MCF 10A (cell line): ENCODE measurements around the gene CEP170B. TPM values are rescaled to one million over a fixed set of nuclear protein-coding genes. Genes with fewer than 3 reads are reported as not detected.

Source experiments
- BruUV-seq: library from RNA; stranded (reverse); fragments of 400-500 nt; replicated peaks from 2 replicates; lab custom pipeline; 2021; lab: Mats Ljungman, UMichigan
- CTCF ChIA-PET: fragments of 300-600 bp; sonication (Branson Sonifier 250); formaldehyde crosslinking; extraction: SDS; loops from one replicate; lab custom pipeline; 2021; ENCODE audit warnings: antibody characterized with exemption, inconsistent platforms; lab: Yijun Ruan, JAX
- POLR2A ChIA-PET: fragments of 300-600, 350-650 bp; sonication (Branson Sonifier 250); formaldehyde crosslinking; extraction: SDS; loops from one replicate; lab custom pipeline; 2020; ENCODE audit warnings: antibody characterized with exemption, inconsistent platforms; lab: Yijun Ruan, JAX
- DNase-seq: peaks from one replicate; pipeline ENCODE4 v3.0.0-alpha.2; 2018; ENCODE audit not compliant: unreplicated experiment
- H3K27ac Mint-ChIP-seq: one replicate; pipeline ENCODE4 v1.8.0; 2022; ENCODE audit warnings: mild to moderate bottlenecking, low read depth, mixed read lengths; ENCODE audit not compliant: unreplicated experiment
- H3K27me3 Mint-ChIP-seq: one replicate; pipeline ENCODE4 v1.8.0; 2022; ENCODE audit warnings: mixed read lengths; ENCODE audit not compliant: insufficient read depth, unreplicated experiment
- H3K36me3 Mint-ChIP-seq: one replicate; pipeline ENCODE4 v1.8.0; 2022; ENCODE audit warnings: mild to moderate bottlenecking, moderate library complexity, mixed read lengths; ENCODE audit not compliant: insufficient read depth, unreplicated experiment
- H3K4me1 Mint-ChIP-seq: one replicate; pipeline ENCODE4 v1.8.0; 2022; ENCODE audit warnings: mixed read lengths; ENCODE audit not compliant: insufficient read depth, unreplicated experiment
- H3K4me3 Mint-ChIP-seq: one replicate; pipeline ENCODE4 v1.8.0; 2022; ENCODE audit warnings: mild to moderate bottlenecking, moderate library complexity, mixed read lengths; ENCODE audit not compliant: unreplicated experiment
- H3K9me3 Mint-ChIP-seq: one replicate; pipeline ENCODE4 v1.8.0; 2022; ENCODE audit warnings: mixed read lengths; ENCODE audit not compliant: unreplicated experiment
- intact Hi-C: fragments of 100-400 bp; cut with micrococcal nuclease; formaldehyde crosslinking; loops from 2 replicates; pipeline ENCODE4 v1.14.1; 2022
- total RNA-seq: library from RNA; stranded (reverse); gene quantifications from 2 replicates; pipeline ENCODE4 v1.2.3, GENCODE V29; 2022
- TF ChIP-seq, protein P1 (sequence below): fragments of 200-600 bp; IDR thresholded peaks from one replicate; pipeline ENCODE4 v1.8.0; 2022; ENCODE audit warnings: antibody characterized with exemption, mild to moderate bottlenecking; ENCODE audit not compliant: unreplicated experiment

The CEP170B gene
- total RNA-seq, 1 experiment from 2014 or later = 77.4 TPM

DNA sequence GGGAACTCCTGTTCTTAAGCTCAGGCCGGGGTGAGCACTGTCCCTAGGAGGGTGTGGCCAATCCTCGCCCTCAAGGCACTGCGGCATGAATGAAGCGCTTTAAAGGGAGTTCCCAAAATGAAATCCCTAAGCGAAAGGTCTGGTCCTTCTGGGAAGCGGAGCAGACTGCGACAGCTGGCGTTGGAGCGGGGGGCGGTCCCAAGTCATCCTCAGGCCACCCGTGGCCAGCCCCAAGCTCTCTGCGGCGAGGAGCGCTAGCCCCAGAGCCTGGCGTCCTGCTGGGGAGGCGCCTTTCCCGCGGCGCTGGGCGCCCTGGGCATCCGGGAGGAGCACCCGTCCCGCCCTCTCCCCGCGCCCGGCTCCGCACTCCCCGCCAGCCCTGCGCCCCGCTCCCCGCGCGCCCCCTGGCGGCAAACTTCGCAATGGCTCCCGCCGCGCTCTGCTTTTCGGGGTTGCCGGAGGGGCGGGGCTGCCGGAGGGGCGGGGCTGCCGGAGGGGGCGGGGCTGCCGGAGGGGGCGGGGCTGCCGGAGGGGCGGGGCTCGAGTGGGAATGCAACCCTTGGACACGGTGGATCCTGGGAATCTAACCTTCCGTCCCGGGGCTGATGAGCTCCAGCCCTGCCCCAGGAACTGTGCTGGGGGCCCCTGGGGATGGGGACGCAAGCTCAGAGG, 38.7 kb upstream of the CEP170B start:
- H3K27me3 Mint-ChIP-seq = peaks cover 17% of the 10 kb centered on the region
- CTCF ChIA-PET = interaction anchor here (0.6 to 2.8 kb wide), 13 partner anchors 12 to 144 kb away, joined by 3 to 26 read pairs (median 4); partner anchors contain the start of gene CEP170B
- peaks cover 12% of the 10 kb centered on the region for H3K9me3 Mint-ChIP-seq
- peaks cover 6% of the 10 kb centered on the region for H3K36me3 Mint-ChIP-seq
- TF ChIP-seq, protein P1, sequence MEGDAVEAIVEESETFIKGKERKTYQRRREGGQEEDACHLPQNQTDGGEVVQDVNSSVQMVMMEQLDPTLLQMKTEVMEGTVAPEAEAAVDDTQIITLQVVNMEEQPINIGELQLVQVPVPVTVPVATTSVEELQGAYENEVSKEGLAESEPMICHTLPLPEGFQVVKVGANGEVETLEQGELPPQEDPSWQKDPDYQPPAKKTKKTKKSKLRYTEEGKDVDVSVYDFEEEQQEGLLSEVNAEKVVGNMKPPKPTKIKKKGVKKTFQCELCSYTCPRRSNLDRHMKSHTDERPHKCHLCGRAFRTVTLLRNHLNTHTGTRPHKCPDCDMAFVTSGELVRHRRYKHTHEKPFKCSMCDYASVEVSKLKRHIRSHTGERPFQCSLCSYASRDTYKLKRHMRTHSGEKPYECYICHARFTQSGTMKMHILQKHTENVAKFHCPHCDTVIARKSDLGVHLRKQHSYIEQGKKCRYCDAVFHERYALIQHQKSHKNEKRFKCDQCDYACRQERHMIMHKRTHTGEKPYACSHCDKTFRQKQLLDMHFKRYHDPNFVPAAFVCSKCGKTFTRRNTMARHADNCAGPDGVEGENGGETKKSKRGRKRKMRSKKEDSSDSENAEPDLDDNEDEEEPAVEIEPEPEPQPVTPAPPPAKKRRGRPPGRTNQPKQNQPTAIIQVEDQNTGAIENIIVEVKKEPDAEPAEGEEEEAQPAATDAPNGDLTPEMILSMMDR = peak; percentile 94
- peak; percentile 82 for DNase-seq
- H3K4me1 Mint-ChIP-seq = peaks cover 6% of the 10 kb centered on the region
- H3K27ac Mint-ChIP-seq = peak overlapping the region; percentile 46
- POLR2A ChIA-PET = interaction anchor here (0.6 to 1.5 kb wide), 9 partner anchors 12 to 267 kb away, joined by 3 to 7 read pairs (median 3); partner anchors contain the start of genes SIVA1 and ZBTB42
- intact Hi-C loops = loop anchor here (1.0 kb wide), 1 partner anchor 58 kb away; no protein-coding TSS in a partner anchor
- peak overlapping the region; percentile 73 for H3K4me3 Mint-ChIP-seq
- no TSS peak for BruUV-seq

DNA sequence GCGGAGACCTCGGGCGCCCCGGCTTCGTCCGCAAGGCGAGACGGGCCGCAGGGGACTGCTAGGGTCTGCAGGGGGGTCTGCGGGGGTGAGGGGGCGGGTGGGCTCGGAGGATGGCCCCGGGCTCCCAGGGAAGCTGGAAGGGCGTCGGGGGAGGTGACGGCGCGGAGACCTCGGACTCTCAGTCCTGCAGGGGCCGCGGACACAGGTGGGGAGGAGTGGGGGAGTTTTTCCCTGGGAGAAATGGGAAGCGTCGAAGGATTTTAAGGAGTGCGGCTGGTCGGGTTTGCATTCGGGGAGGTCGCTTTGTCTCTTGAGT, 38.2 kb upstream of the CEP170B start:
- Mint-ChIP-seq H3K4me3 (peak overlapping the region; percentile 73), H3K9me3 (peaks cover 12% of the 10 kb centered on the region), H3K4me1 (peaks cover 6% of the 10 kb centered on the region), H3K36me3 (peaks cover 6% of the 10 kb centered on the region), H3K27ac (peak overlapping the region; percentile 46), H3K27me3 (peaks cover 17% of the 10 kb centered on the region)
- no peak for DNase-seq
- ChIA-PET CTCF (interaction anchor here (0.6 to 2.8 kb wide), 5 partner anchors 12 to 76 kb away, joined by 3 to 26 read pairs (median 5); partner anchors contain the start of gene CEP170B), POLR2A (interaction anchor here (0.7 to 1.5 kb wide), 6 partner anchors 26 to 267 kb away, joined by 3 to 7 read pairs (median 3); partner anchors contain the start of genes SIVA1 and ZBTB42)
- intact Hi-C loops = loop anchor here (1.0 kb wide), 1 partner anchor 59 kb away; no protein-coding TSS in a partner anchor
- TF ChIP-seq, protein P1 = no peak
- BruUV-seq = no TSS peak

DNA sequence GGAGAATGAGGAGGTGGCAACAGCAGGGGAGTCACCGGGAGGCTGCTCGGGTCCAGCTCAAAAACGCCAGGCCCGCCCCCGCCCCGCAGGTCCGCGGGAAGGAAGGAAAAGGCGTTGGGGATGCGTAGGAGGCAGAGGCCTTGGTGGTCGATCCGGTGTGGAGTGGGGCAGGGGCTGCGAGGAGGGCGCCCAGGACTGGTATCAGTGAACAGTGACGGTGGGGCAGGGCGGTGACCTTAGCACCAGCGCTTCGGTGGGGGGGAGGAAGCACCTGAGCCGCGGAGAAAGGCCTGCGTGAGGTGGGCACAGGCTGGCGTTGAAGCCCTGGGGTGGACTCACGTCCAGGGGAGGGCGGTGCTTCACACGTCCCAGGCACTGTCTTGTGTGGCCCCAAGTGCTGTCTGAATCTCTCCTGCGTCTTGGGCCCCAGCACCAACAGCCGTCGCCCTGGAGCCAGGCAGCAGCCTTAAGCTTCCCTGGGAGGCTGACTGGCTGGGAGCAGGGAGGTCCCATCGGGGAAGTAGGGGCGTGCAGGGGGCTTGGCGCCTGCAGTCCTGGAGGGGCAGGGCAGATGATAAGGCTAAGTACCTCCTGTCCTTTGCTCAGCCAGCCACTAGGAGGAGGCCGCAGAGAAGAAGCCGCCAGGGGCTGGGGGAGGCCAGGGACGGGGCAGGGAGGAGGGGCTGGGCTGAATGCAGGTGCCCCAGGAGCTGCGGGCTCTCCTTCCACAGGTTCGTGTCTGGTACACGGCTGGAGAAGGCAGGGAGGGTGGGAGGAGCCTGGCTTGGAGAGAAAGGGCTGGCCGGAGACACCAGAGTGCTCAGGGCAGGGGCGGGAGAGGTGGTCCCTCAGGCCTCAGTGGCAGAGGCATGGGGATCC, 37.7 kb upstream of the CEP170B start:
- Mint-ChIP-seq H3K4me3 (peak overlapping the region; percentile 73), H3K9me3 (peaks cover 12% of the 10 kb centered on the region), H3K4me1 (peaks cover 6% of the 10 kb centered on the region), H3K27ac (peak overlapping the region; percentile 46), H3K27me3 (peaks cover 17% of the 10 kb centered on the region), H3K36me3 (peaks cover 6% of the 10 kb centered on the region)
- ChIA-PET CTCF (interaction anchor here (0.6 to 2.8 kb wide), 5 partner anchors 13 to 77 kb away, joined by 3 to 26 read pairs (median 5); partner anchors contain the start of gene CEP170B), POLR2A (interaction anchor here (0.6 to 1.5 kb wide), 5 partner anchors 27 to 401 kb away, joined by 3 to 7 read pairs (median 3); partner anchors contain the start of gene ZBTB42)
- BruUV-seq = no TSS peak
- DNase-seq = no peak
- TF ChIP-seq, protein P1 = peak; percentile 43
- intact Hi-C loops = no loop called here
